ENCODE data around the gene PIGU. TPM values are rescaled to one million over a fixed set of nuclear protein-coding genes. Genes with fewer than 3 reads are reported as not detected.
A peak's percentile ranks its signal among the peaks of the same experiment; 100 is the strongest.

PIGU gene
- total and polyA plus RNA-seq, 2 of the 13 experiments (the other 11 are each of a cell fraction or from before 2014, with no cell fraction given): 45.5 to 231 TPM

DNA sequence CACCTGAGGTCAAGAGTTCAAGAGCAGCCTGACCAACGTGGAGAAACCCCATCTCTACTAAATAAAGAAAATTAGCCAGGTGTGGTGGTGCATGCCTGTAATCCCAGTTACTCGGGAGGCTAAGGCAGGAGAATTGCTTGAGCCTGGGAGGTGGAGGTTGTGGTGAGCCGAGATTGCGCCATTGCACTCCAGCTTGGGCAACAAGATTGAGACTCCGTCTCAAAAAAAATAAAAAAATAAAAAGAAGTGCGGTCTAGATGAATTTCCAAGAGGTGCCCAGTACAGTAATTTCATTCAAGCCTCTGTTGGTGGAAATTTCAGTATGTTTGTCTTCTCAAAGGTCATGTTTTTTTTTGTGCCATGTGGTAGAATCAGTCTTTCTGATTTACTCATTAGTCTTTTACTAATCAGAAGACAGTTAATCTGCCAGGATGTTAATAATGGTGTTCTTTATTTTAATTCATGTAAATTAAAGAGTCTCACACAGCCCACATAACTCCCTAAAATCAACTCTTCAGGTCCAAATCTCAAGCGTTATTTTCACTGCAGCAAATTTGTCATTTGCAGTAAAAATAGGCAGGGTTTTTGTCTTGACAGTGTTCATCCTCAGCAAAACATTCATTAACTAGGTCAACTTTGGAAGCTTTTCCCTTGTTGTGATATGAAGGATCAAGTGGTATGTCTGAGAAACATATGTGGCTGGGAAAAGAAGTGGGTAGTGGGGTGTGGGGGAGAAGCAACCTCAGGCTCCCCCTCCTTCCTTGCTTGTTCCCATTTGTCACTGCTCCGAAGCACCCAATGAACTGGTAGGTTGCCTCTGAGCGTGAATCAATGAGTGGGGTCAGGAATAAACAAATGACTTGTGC, 40.6 kb upstream of the PIGU start (continued):
- TF ChIP-seq, protein P1, sequence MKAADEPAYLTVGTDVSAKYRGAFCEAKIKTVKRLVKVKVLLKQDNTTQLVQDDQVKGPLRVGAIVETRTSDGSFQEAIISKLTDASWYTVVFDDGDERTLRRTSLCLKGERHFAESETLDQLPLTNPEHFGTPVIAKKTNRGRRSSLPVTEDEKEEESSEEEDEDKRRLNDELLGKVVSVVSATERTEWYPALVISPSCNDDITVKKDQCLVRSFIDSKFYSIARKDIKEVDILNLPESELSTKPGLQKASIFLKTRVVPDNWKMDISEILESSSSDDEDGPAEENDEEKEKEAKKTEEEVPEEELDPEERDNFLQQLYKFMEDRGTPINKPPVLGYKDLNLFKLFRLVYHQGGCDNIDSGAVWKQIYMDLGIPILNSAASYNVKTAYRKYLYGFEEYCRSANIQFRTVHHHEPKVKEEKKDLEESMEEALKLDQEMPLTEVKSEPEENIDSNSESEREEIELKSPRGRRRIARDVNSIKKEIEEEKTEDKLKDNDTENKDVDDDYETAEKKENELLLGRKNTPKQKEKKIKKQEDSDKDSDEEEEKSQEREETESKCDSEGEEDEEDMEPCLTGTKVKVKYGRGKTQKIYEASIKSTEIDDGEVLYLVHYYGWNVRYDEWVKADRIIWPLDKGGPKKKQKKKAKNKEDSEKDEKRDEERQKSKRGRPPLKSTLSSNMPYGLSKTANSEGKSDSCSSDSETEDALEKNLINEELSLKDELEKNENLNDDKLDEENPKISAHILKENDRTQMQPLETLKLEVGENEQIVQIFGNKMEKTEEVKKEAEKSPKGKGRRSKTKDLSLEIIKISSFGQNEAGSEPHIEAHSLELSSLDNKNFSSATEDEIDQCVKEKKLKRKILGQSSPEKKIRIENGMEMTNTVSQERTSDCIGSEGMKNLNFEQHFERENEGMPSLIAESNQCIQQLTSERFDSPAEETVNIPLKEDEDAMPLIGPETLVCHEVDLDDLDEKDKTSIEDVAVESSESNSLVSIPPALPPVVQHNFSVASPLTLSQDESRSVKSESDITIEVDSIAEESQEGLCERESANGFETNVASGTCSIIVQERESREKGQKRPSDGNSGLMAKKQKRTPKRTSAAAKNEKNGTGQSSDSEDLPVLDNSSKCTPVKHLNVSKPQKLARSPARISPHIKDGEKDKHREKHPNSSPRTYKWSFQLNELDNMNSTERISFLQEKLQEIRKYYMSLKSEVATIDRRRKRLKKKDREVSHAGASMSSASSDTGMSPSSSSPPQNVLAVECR (CRISPR knock-in tag; IDR thresholded peaks at IDR 0.05; ENCODE audit: borderline replicate concordance): no peak
- TF ChIP-seq, protein P2, sequence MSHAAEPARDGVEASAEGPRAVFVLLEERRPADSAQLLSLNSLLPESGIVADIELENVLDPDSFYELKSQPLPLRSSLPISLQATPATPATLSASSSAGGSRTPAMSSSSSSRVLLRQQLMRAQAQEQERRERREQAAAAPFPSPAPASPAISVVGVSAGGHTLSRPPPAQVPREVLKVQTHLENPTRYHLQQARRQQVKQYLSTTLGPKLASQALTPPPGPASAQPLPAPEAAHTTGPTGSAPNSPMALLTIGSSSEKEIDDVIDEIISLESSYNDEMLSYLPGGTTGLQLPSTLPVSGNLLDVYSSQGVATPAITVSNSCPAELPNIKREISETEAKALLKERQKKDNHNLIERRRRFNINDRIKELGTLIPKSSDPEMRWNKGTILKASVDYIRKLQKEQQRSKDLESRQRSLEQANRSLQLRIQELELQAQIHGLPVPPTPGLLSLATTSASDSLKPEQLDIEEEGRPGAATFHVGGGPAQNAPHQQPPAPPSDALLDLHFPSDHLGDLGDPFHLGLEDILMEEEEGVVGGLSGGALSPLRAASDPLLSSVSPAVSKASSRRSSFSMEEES (CRISPR knock-in tag; IDR thresholded peaks at IDR 0.05): no peak
- no peak for TF ChIP-seq ZNF317 (CRISPR knock-in tag; IDR thresholded peaks at IDR 0.05)
- TF ChIP-seq ERF (CRISPR knock-in tag; IDR thresholded peaks at IDR 0.05): 0 out of 2 replicates have a peak, but pooled peaks have one; percentile 12
- TF ChIP-seq ZNF766 (CRISPR knock-in tag; IDR thresholded peaks at IDR 0.05; ENCODE audit: borderline replicate concordance): no peak
- no peak for TF ChIP-seq SP2 (CRISPR knock-in tag; IDR thresholded peaks at IDR 0.05)
- peak; percentile 80 for TF ChIP-seq SALL1 (CRISPR knock-in tag; IDR thresholded peaks at IDR 0.05)
- no peak for TF ChIP-seq HOXA9 (CRISPR knock-in tag; IDR thresholded peaks at IDR 0.05; ENCODE audit: borderline replicate concordance)
- no peak for TF ChIP-seq PHF8 (CRISPR knock-in tag; IDR thresholded peaks at IDR 0.05)
- no peak for TF ChIP-seq ZNF101 (CRISPR knock-in tag; IDR thresholded peaks at IDR 0.05; ENCODE audit: borderline replicate concordance, low read depth)
- TF ChIP-seq ZNF644 (CRISPR knock-in tag; IDR thresholded peaks at IDR 0.05; ENCODE audit: low read depth): peak; percentile 60; the same call in 1 of the 2 replicates
- TF ChIP-seq NCOA5 (CRISPR knock-in tag; IDR thresholded peaks at IDR 0.05): no peak
- no peak for TF ChIP-seq TEAD2 (CRISPR knock-in tag; IDR thresholded peaks at IDR 0.05)
- TF ChIP-seq, protein P3, sequence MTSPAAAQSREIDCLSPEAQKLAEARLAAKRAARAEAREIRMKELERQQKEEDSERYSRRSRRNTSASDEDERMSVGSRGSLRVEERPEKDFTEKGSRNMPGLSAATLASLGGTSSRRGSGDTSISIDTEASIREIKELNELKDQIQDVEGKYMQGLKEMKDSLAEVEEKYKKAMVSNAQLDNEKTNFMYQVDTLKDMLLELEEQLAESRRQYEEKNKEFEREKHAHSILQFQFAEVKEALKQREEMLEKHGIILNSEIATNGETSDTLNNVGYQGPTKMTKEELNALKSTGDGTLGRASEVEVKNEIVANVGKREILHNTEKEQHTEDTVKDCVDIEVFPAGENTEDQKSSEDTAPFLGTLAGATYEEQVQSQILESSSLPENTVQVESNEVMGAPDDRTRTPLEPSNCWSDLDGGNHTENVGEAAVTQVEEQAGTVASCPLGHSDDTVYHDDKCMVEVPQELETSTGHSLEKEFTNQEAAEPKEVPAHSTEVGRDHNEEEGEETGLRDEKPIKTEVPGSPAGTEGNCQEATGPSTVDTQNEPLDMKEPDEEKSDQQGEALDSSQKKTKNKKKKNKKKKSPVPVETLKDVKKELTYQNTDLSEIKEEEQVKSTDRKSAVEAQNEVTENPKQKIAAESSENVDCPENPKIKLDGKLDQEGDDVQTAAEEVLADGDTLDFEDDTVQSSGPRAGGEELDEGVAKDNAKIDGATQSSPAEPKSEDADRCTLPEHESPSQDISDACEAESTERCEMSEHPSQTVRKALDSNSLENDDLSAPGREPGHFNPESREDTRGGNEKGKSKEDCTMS (CRISPR knock-in tag; conservative IDR thresholded peaks at IDR 0.05): no peak
- TF ChIP-seq ZNF724P (CRISPR knock-in tag; IDR thresholded peaks at IDR 0.05; ENCODE audit: borderline replicate concordance): 0 out of 2 replicates have a peak, but pooled peaks have one; percentile 30
- TF ChIP-seq GATAD1 (CRISPR knock-in tag; IDR thresholded peaks at IDR 0.05): no peak
- no peak for TF ChIP-seq GZF1 (CRISPR knock-in tag; IDR thresholded peaks at IDR 0.05)
- no peak; the same call in none of the 2 replicates for TF ChIP-seq ATF1 (CRISPR knock-in tag; IDR thresholded peaks at IDR 0.05)
- peak; percentile 67; the same call in 1 of the 2 replicates for TF ChIP-seq ZNF274 (CRISPR knock-in tag; IDR thresholded peaks at IDR 0.05)
- TF ChIP-seq FOSL2 (CRISPR knock-in tag; IDR thresholded peaks at IDR 0.05): peak; percentile 51; the same call in 1 of the 2 replicates
- 0 out of 2 replicates have a peak, but pooled peaks have one; percentile 7 for TF ChIP-seq FOXP1 (IDR thresholded peaks at IDR 0.05)
- peak; percentile 19; the same call in 1 of the 2 replicates for TF ChIP-seq FOXP1 (CRISPR knock-in tag; IDR thresholded peaks at IDR 0.05)
- no peak for TF ChIP-seq ZNF772 (CRISPR knock-in tag; IDR thresholded peaks at IDR 0.05)
- TF ChIP-seq KLF16 (CRISPR knock-in tag; IDR thresholded peaks at IDR 0.05): no peak
